Stimulated activated CD4-positive, alpha-beta T cell treated with anti-CD3 and anti-CD28 coated beads, TNF-alpha, amount 100 ng/mL, for 24 hours (primary cell): ENCODE measurements around the gene MAB21L4.

Experiments
- DNase-seq, 3 experiments: peaks; one replicate each; pipeline ENCODE4 v3.0.0-alpha.2; 2020; ENCODE audit warnings: low read depth in 3 of 3

Gene MAB21L4

GRCh38 chr2:240911641-240912265, 15.8 kb upstream of the MAB21L4 start:
- no peak for DNase-seq

- DNase-seq = no peak
Measured at GRCh38 chr2:240909216-240909974, 13.4 kb upstream of the MAB21L4 start.

GRCh38 chr2:240906911-240907590, 11.1 kb upstream of the MAB21L4 start:
- no peak for DNase-seq

- no peak for DNase-seq
Measured at GRCh38 chr2:240906141-240906910, 10.4 kb upstream of the MAB21L4 start, which contains the start of gene CROCC2. TSS of gene CROCC2 (plus strand) at chr2:240906336. CDS start at chr2:240906514, 178 bp downstream.

GRCh38 chr2:240905176-240905781, 9.3 kb upstream of the MAB21L4 start:
- no peak for DNase-seq

- DNase-seq = no peak
Measured at GRCh38 chr2:240904216-240905175, 8.5 kb upstream of the MAB21L4 start.

- DNase-seq = no peak
Measured at GRCh38 chr2:240903191-240904060, 7.5 kb upstream of the MAB21L4 start.

GRCh38 chr2:240902615-240903041, 6.7 kb upstream of the MAB21L4 start:
- DNase-seq = no peak

GRCh38 chr2:240901986-240902614, 6.1 kb upstream of the MAB21L4 start:
- no peak for DNase-seq

GRCh38 chr2:240900141-240900860, 4.3 kb upstream of the MAB21L4 start:
- no peak for DNase-seq

GRCh38 chr2:240899468-240899865, 3.5 kb upstream of the MAB21L4 start:
- DNase-seq = no peak

GRCh38 chr2:240898731-240899467, 2.9 kb upstream of the MAB21L4 start:
- no peak for DNase-seq

DNA sequence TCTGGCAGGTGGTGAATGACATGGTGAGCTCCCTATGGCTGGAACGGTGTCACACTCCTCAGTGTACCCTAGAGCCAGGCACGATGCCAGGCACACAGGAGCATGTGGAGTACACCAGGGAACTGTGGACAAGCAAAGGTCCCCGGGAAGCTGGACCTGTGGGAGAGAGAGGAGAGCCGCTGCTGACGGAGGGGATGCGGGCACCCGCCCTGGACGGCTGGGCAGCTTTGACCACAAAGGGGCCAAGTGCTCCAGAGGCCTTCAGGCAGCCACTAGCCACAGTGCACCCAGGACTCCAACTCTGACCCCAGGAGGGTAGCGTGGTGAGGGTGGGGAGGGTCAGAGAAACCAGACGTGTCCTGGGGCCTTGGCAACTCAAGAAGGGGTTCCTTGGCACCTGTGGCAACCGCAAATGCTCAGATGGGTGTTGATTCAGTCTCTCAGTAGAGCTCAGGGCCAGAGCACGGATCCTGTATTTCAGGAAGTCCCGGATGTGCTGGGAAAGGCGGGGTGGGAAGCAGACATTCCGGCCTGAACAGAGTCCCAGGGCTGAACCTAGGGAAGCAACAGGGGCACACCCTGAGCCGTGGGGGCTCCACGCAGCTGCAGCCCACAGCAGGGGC, 2.3 kb upstream of the MAB21L4 start:
- no peak for DNase-seq

DNA sequence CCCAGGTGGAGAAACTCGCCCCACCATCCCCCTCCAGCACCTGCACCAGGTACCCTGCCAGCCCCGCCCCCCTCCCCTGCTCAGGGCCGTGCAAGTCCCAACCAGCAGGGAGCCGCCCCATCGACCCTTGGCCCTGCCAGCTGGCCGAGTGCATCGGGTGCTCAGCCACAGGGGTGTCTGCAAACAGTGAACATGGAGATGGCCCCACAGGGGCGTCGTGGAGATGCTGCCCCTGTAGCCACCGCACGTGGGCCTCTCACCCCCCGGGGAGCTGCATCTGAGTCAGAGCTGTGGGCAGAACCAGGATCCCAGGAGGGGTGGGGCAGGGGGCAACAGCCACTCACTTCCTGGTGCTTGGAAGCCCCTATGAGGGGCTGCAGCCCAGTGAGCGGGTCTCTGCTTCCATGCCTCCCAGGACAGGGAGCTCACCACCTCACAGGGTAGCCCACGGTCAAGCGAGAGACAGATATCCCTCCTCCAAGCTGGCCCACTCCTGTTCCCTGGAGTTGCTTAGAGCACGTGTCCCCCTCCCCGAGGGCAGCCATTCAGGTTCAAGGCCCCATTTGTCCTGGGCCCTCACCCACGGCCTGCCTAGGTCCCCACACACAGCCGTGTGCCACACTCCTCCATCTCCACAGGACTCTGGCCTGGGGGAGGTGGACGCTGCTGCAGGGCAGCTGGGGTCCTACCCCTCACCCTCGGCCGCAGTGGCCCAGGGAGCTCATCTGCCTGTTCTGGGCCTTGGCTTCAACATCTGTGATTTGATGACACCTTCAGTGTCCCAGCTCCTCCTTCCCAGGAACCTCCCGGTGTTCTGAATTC, 1.1 kb upstream of the MAB21L4 start:
- no peak for DNase-seq

GRCh38 chr2:240896394-240896793, 438 bp upstream of the MAB21L4 start:
- DNase-seq = no peak
